ENCODE data around the gene RELCH.

The RELCH gene

GRCh38 chr18:62332431-62332830 is 145.4 kb downstream of the RELCH start:
- no peak overlapping the region for H3K4me3 ChIP-seq (ENCODE audit: low read length)
- DNase-seq (ENCODE audit: low read depth, low spot score), result no peak

- no peak overlapping the region for H3K4me3 ChIP-seq (ENCODE audit: low read length)
Observed at GRCh38 chr18:62332964-62333695, 146.1 kb downstream of the RELCH start.

GRCh38 chr18:62334120-62334519 is 147.1 kb downstream of the RELCH start:
- no peak for DNase-seq (ENCODE audit: low read depth, low spot score)
- no peak overlapping the region for H3K4me3 ChIP-seq (ENCODE audit: low read length)

More at GRCh38 chr18:62332964-62333695, 146.1 kb downstream of the RELCH start:
- no peak for DNase-seq (ENCODE audit: low read depth, low spot score)

GRCh38 chr18:62335494-62335893 is 148.4 kb downstream of the RELCH start:
- no peak overlapping the region for H3K4me3 ChIP-seq (ENCODE audit: low read length)
- no peak for DNase-seq (ENCODE audit: low read depth, low spot score)

- no peak for DNase-seq (ENCODE audit: low read depth, low spot score)
- no peak overlapping the region for H3K4me3 ChIP-seq (ENCODE audit: low read length)
Observed at GRCh38 chr18:62336618-62337017, 149.6 kb downstream of the RELCH start.

GRCh38 chr18:62337336-62337735 is 150.3 kb downstream of the RELCH start:
- H3K4me3 ChIP-seq (ENCODE audit: low read length), result no peak overlapping the region
- DNase-seq (ENCODE audit: low read depth, low spot score), result no peak

- DNase-seq (ENCODE audit: low read depth, low spot score), result no peak
- H3K4me3 ChIP-seq (ENCODE audit: low read length), result no peak overlapping the region
Observed at GRCh38 chr18:62338446-62339105, 151.5 kb downstream of the RELCH start.

- H3K4me3 ChIP-seq (ENCODE audit: low read length), result no peak overlapping the region
- DNase-seq (ENCODE audit: low read depth, low spot score), result no peak
Observed at GRCh38 chr18:62339106-62339988, 152.3 kb downstream of the RELCH start.

GRCh38 chr18:62340996-62341395 is 153.9 kb downstream of the RELCH start:
- H3K4me3 ChIP-seq (ENCODE audit: low read length), result no peak overlapping the region
- DNase-seq (ENCODE audit: low read depth, low spot score), result no peak

GRCh38 chr18:62341473-62341872 is 154.4 kb downstream of the RELCH start:
- H3K4me3 ChIP-seq (ENCODE audit: low read length), result no peak overlapping the region
- no peak for DNase-seq (ENCODE audit: low read depth, low spot score)

- no peak overlapping the region for H3K4me3 ChIP-seq (ENCODE audit: low read length)
- DNase-seq (ENCODE audit: low read depth, low spot score), result no peak
Observed at GRCh38 chr18:62342884-62343283, 155.8 kb downstream of the RELCH start.

- no peak overlapping the region for H3K4me3 ChIP-seq (ENCODE audit: low read length)
- DNase-seq (ENCODE audit: low read depth, low spot score), result no peak
Observed at GRCh38 chr18:62343316-62343715, 156.3 kb downstream of the RELCH start.

- H3K4me3 ChIP-seq (ENCODE audit: low read length), result no peak overlapping the region
Observed at GRCh38 chr18:62345909-62346308, 158.9 kb downstream of the RELCH start.

GRCh38 chr18:62346333-62347088 is 159.5 kb downstream of the RELCH start:
- no peak overlapping the region for H3K4me3 ChIP-seq (ENCODE audit: low read length)
- DNase-seq (ENCODE audit: low read depth, low spot score), result no peak

More at GRCh38 chr18:62345909-62346308, 158.9 kb downstream of the RELCH start:
- DNase-seq (ENCODE audit: low read depth, low spot score), result no peak

- DNase-seq (ENCODE audit: low read depth, low spot score), result no peak
- no peak overlapping the region for H3K4me3 ChIP-seq (ENCODE audit: low read length)
Observed at GRCh38 chr18:62347089-62347506, 160.0 kb downstream of the RELCH start.

GRCh38 chr18:62348474-62348873 is 161.4 kb downstream of the RELCH start:
- no peak for DNase-seq (ENCODE audit: low read depth, low spot score)
- H3K4me3 ChIP-seq (ENCODE audit: low read length), result no peak overlapping the region

GRCh38 chr18:62353170-62353569 is 166.1 kb downstream of the RELCH start:
- DNase-seq (ENCODE audit: low read depth, low spot score), result no peak

GRCh38 chr18:62354151-62354550 is 167.1 kb downstream of the RELCH start:
- DNase-seq (ENCODE audit: low read depth, low spot score), result no peak
- H3K4me3 ChIP-seq (ENCODE audit: low read length), result no peak overlapping the region

More at GRCh38 chr18:62353170-62353569, 166.1 kb downstream of the RELCH start:
- H3K4me3 ChIP-seq (ENCODE audit: low read length), result no peak overlapping the region

- no peak overlapping the region for H3K4me3 ChIP-seq (ENCODE audit: low read length)
- DNase-seq (ENCODE audit: low read depth, low spot score), result no peak
Observed at GRCh38 chr18:62357079-62357719, 170.1 kb downstream of the RELCH start.

Measured in Jurkat, Clone E6-1 (cell line).